CD4-positive, alpha-beta T cell treated with Interferon alpha-2 for 1 hour (primary cell): ENCODE measurements around the gene H6PD.

Experiments
- DNase-seq, 2 donors: peaks; one replicate each; pipeline ENCODE4 v3.0.0-alpha.2; 2020 to 2022

The H6PD gene

GRCh38 chr1:9260059-9260766 lies 25.6 kb downstream of the H6PD start:
- no peak for DNase-seq

- no peak for DNase-seq
Measured at GRCh38 chr1:9261496-9261895, 26.9 kb downstream of the H6PD start.

- DNase-seq = no peak
Measured at GRCh38 chr1:9262096-9262986, 27.8 kb downstream of the H6PD start.

- DNase-seq = no peak
Measured at GRCh38 chr1:9263276-9263855, 28.8 kb downstream of the H6PD start.

- no peak for DNase-seq
Measured at GRCh38 chr1:9263984-9264872, 29.7 kb downstream of the H6PD start.

- no peak for DNase-seq
Measured at GRCh38 chr1:9265037-9265436, 30.5 kb downstream of the H6PD start.

- DNase-seq = no peak
Measured at GRCh38 chr1:9265968-9266367, 31.4 kb downstream of the H6PD start.

- no peak for DNase-seq
Measured at GRCh38 chr1:9267352-9267686, 32.7 kb downstream of the H6PD start.

- DNase-seq = no peak
Measured at GRCh38 chr1:9267827-9268581, 33.4 kb downstream of the H6PD start.

- DNase-seq = no peak
Measured at GRCh38 chr1:9269078-9269501, 34.5 kb downstream of the H6PD start.

- DNase-seq = no peak
Measured at GRCh38 chr1:9269721-9270120, 35.1 kb downstream of the H6PD start.

GRCh38 chr1:9270290-9270883 lies 35.8 kb downstream of the H6PD start:
- DNase-seq = no peak

- DNase-seq = no peak
Measured at GRCh38 chr1:9271283-9271682, 36.7 kb downstream of the H6PD start.

GRCh38 chr1:9271861-9272595 lies 37.5 kb downstream of the H6PD start:
- no peak for DNase-seq

GRCh38 chr1:9273177-9273576 lies 38.6 kb downstream of the H6PD start:
- no peak for DNase-seq

- no peak for DNase-seq
Measured at GRCh38 chr1:9275161-9275560, 40.6 kb downstream of the H6PD start.

- peak; percentile 39 to 72 for DNase-seq
Measured at GRCh38 chr1:9275567-9276034, 41.0 kb downstream of the H6PD start.

GRCh38 chr1:9278116-9278515 lies 43.5 kb downstream of the H6PD start:
- no peak for DNase-seq

GRCh38 chr1:9278585-9279153 lies 44.1 kb downstream of the H6PD start:
- no peak for DNase-seq

- DNase-seq = no peak
Measured at GRCh38 chr1:9279172-9279840, 44.7 kb downstream of the H6PD start.
